Lung microvascular endothelial cell (primary cell): ENCODE measurements around the gene C9orf78. TPM values are rescaled to one million over a fixed set of nuclear protein-coding genes. Genes with fewer than 3 reads are reported as not detected.

ENCODE experiments used
- total RNA-seq: library from RNA; depleted of rRNA; stranded (reverse); fragments of >200 nt; gene quantifications from 2 replicates; pipeline ENCODE4 v1.2.1, GENCODE V29; 2014

The C9orf78 gene
- total RNA-seq, 1 donor from 2014 or later: 36.5 TPM

Other genes with a start within 250 kb of the C9orf78 start
- not detected in 2 replicates for gene C9orf50, start 214.2 kb downstream of the C9orf78 start, total RNA-seq
- gene NTMT1, start 209.1 kb downstream of the C9orf78 start, total RNA-seq: 19.4 and 22.4 TPM in 2 replicates
- gene ASB6, start 193.1 kb downstream of the C9orf78 start, total RNA-seq: 9.6 and 13.5 TPM in 2 replicates
- 0.20 and 0.44 TPM in 2 replicates for gene PRRX2, start 169.6 kb downstream of the C9orf78 start, total RNA-seq
- gene PTGES, start 82.2 kb downstream of the C9orf78 start, total RNA-seq: 0.40 and 0.44 TPM in 2 replicates
- 13.9 and 19.8 TPM in 2 replicates for gene TOR1B, start 32.1 kb downstream of the C9orf78 start, total RNA-seq
- 26.8 and 32.7 TPM in 2 replicates for gene TOR1A, start 11.1 kb downstream of the C9orf78 start, total RNA-seq
- 5.4 and 8.9 TPM in 2 replicates for gene USP20, start 183 bp upstream of the C9orf78 start, total RNA-seq
- 30.3 and 51.2 TPM in 2 replicates for gene FNBP1, start 207.9 kb upstream of the C9orf78 start, total RNA-seq
- gene GPR107, start 218.6 kb upstream of the C9orf78 start, total RNA-seq: 19.2 and 20.4 TPM in 2 replicates